HG02943 (cell line): ENCODE results near the gene SLK.

Experiments
- ATAC-seq: cut with Tn5 transposase; IDR thresholded peaks from one replicate; pipeline ENCODE4 v1.9.1; 2021; ENCODE audit warnings: mild to moderate bottlenecking, low read depth, moderate library complexity; ENCODE audit not compliant: unreplicated experiment

The SLK gene

GRCh38 chr10:104045151-104046089 lies 78.5 kb downstream of the SLK start:
- ATAC-seq, result no peak

DNA sequence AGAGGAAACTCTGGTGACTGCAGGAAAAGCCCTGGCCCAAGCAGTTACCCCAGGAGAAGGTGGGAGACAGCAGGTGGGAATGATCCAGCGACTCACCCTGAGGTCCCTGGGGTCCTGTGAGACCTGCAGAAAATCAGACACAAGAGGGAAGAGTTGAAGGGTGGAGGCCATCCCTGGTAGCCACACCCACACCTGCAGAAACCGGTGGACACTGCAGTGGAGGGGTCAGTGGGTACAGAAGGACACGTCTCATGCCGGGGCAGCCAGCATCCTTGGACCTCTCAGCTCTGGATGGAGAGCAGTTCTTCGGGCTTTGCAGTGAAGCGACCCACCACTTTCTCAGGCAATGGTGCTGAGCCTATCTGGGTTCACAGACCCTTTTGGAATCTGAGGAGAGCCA lies 79.7 kb downstream of the SLK start:
- ATAC-seq, result no peak

GRCh38 chr10:104049504-104050250 lies 82.7 kb downstream of the SLK start:
- no peak for ATAC-seq

DNA sequence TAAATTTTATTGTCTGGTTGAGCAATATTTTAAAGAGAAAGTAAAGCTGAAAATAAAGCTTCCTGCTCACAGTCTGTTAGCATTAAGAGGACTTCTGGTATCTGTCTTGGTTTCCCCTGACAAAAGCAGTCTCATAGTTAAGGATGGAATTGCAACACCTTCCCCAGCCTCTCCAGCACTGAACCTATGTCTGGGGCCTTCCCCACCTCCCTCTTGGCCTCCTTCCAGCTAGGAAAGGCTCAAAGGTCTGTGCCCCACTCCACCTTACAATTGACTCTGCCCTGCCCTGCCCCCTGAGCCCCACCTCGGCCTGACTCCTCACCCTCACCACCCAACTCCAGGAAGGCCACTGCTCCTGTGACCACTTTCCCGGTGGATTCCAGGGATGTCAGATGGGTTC lies 85.5 kb downstream of the SLK start:
- ATAC-seq, result no peak

- ATAC-seq, result no peak
These were observed 86.3 kb downstream of the SLK start for GRCh38 chr10:104053201-104053600.

DNA sequence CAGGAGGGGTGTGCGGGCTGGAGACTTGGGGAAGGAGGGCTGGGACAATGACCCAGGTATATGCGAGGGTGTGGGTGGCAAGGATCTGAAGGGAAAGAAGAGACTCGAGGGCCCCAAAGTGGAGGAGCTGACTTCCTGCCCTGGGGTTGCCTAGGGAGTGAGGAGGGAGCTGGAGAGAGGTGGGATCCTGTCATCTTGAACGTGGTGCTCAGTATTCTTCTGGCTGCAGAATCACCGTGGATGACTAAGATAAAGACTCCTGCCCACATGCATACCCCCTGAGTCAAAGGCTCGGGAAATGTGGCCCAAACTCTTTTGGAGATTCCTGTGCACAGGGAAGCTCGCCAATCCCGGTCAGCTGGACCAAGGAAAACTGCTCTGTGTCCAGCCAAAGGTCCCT lies 87.5 kb downstream of the SLK start:
- no peak for ATAC-seq

GRCh38 chr10:104056619-104057273 lies 89.8 kb downstream of the SLK start:
- no peak for ATAC-seq

GRCh38 chr10:104057717-104058116 lies 90.8 kb downstream of the SLK start:
- ATAC-seq, result no peak

- no peak for ATAC-seq
These were observed 92.4 kb downstream of the SLK start for GRCh38 chr10:104059364-104059763.

GRCh38 chr10:104061196-104061595 lies 94.3 kb downstream of the SLK start:
- no peak for ATAC-seq

GRCh38 chr10:104065748-104066147 lies 98.8 kb downstream of the SLK start:
- ATAC-seq, result no peak

- ATAC-seq, result no peak
These were observed 100.0 kb downstream of the SLK start for GRCh38 chr10:104066945-104067344.

DNA sequence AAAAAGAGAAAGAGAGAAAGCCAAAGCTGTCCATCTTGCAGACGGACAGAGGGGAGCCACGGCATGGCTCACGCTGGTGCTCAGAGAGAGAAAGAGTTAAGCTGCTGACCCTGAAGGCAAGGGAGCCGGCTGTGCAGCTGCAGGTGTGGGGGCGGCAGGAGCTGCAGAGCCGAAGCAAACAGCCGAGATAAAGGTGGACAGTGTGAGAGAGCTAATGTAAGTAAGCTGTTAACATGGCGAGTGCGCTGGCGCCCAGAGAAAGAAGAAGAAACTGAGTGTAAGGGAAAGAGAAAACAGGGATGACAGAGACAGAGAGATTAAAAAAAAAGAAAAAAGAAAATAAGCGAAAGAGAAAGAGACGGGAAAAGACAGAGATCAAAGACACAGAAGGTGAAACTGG lies 100.6 kb downstream of the SLK start:
- ATAC-seq, result no peak

DNA sequence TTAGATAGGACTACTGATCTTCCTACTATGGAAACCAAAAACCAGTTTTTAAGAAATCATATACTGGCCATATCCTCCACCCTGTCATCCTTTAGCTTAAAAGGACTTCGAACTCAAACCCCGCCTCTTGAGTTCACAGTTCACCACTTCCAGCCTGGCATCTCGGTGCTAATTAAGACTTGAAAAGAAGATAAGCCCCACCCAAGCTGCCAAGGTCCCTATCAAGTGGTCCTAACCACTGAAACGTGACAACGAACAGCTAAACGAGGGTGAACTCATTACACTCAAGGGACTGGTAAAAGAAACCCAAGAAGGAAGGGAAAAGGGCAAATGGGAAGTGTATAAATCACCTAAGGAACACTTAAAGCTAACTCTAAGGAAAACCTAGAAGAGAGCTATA lies 102.7 kb downstream of the SLK start:
- no peak for ATAC-seq

GRCh38 chr10:104072786-104073185 lies 105.8 kb downstream of the SLK start:
- ATAC-seq, result no peak

- ATAC-seq, result no peak
These were observed 107.6 kb downstream of the SLK start for GRCh38 chr10:104074505-104074904.

- ATAC-seq, result no peak
These were observed 109.8 kb downstream of the SLK start for GRCh38 chr10:104076743-104077160.

DNA sequence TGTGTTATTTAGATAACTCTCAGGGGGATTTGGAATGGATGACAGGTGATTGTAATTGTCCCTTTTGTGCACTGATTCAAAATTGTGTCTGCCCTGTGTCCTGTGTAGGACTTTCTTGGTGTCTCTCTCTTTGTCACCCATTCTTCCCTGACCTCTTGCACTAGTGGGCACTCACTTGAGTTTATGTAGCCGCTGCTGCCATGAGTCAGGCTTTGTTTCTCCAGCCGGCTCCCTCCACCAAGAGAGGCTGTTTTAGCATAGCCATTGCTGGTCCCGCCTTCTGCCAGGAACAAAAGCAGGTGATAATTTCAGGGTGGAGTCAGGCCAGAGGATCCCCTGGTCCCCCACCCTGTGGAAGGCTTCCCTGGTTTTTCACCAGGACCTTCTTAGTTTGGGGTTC lies 110.3 kb downstream of the SLK start:
- ATAC-seq, result no peak

DNA sequence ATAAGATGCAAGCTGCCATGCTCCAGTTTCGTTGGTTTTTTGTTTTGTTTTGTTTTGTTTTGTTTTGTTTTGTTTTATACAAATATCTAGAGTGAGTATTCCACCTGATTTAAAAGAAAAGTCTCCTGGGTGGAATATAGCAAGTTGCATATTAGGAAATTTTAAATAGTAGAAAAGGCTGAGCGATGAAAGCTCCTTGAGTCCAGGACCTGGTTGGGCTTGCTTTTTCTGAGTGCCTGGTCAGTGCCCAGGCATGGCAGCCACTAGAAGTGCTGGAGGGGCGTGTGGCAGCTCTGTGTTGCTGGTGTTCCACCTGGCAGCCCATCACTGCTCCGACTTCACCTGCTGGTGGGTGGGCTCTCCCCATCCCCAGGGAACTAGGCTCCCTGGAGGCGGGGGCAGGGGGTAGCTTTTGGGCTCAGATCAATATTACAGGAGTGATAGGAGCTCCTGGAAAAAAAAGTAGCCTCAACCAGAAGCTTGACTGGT lies 110.8 kb downstream of the SLK start:
- no peak for ATAC-seq
